IMR-90 (cell line): ENCODE data around the gene ARL5C.

Experiments
- BHLHE40 ChIP-seq: fragments of 150-350 bp; IDR thresholded peaks from 2 replicates; pipeline ENCODE4 v1.6.1; 2016; ENCODE audit warnings: mild to moderate bottlenecking, low read depth, low read length
- FOS ChIP-seq: fragments of 150-350 bp; IDR thresholded peaks from 2 replicates; pipeline ENCODE4 v1.6.1; 2016; ENCODE audit warnings: low read depth, low read length
- MAFK ChIP-seq: IDR thresholded peaks from 2 replicates; pipeline ENCODE4 v1.6.1; 2012; ENCODE audit warnings: low read depth, low read length, improper control_type of control experiment
- POLR2A ChIP-seq: IDR thresholded peaks from 2 replicates; pipeline ENCODE4 v1.6.1; 2012; ENCODE audit warnings: mild to moderate bottlenecking, low read depth, low read length
- RAD21 ChIP-seq: IDR thresholded peaks from 2 replicates; pipeline ENCODE4 v1.6.1; 2012; ENCODE audit warnings: low read length, improper control_type of control experiment
- RCOR1 ChIP-seq: IDR thresholded peaks from 2 replicates; pipeline ENCODE4 v1.6.1; 2012; ENCODE audit warnings: mild to moderate bottlenecking, low read length, improper control_type of control experiment; ENCODE audit not compliant: insufficient replicate concordance
- SMC3 ChIP-seq: fragments of 150-350 bp; IDR thresholded peaks from 2 replicates; pipeline ENCODE4 v1.6.1; 2016; ENCODE audit warnings: low read depth, mild to moderate bottlenecking, antibody characterized with exemption, low read length, moderate library complexity
- TF ChIP-seq, protein P1 (sequence below): conservative IDR thresholded peaks from 2 replicates; pipeline ENCODE4 v1.5.1; 2012; ENCODE audit warnings: mild to moderate bottlenecking, low read depth, low read length, improper control_type of control experiment
- TF ChIP-seq, protein P2 (sequence below): fragments of 150-350 bp; IDR thresholded peaks from 2 replicates; pipeline ENCODE4 v1.6.1; 2017; ENCODE audit warnings: mild to moderate bottlenecking, antibody characterized with exemption, low read length, low read depth

GRCh38 chr17:39193346-39193745 is 27.4 kb upstream of the ARL5C start:
- TF ChIP-seq, protein P1, sequence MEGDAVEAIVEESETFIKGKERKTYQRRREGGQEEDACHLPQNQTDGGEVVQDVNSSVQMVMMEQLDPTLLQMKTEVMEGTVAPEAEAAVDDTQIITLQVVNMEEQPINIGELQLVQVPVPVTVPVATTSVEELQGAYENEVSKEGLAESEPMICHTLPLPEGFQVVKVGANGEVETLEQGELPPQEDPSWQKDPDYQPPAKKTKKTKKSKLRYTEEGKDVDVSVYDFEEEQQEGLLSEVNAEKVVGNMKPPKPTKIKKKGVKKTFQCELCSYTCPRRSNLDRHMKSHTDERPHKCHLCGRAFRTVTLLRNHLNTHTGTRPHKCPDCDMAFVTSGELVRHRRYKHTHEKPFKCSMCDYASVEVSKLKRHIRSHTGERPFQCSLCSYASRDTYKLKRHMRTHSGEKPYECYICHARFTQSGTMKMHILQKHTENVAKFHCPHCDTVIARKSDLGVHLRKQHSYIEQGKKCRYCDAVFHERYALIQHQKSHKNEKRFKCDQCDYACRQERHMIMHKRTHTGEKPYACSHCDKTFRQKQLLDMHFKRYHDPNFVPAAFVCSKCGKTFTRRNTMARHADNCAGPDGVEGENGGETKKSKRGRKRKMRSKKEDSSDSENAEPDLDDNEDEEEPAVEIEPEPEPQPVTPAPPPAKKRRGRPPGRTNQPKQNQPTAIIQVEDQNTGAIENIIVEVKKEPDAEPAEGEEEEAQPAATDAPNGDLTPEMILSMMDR = no peak
- TF ChIP-seq, protein P2, sequence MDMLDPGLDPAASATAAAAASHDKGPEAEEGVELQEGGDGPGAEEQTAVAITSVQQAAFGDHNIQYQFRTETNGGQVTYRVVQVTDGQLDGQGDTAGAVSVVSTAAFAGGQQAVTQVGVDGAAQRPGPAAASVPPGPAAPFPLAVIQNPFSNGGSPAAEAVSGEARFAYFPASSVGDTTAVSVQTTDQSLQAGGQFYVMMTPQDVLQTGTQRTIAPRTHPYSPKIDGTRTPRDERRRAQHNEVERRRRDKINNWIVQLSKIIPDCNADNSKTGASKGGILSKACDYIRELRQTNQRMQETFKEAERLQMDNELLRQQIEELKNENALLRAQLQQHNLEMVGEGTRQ = no peak
- TF ChIP-seq RAD21 = no peak
- TF ChIP-seq MAFK = no peak
- TF ChIP-seq POLR2A = no peak
- TF ChIP-seq RCOR1 = no peak
- TF ChIP-seq FOS = no peak
- TF ChIP-seq BHLHE40 = no peak
- no peak for TF ChIP-seq SMC3
